Myocyte (in vitro differentiated cells): ENCODE results near the gene TIGAR. TPM values are rescaled to one million over a fixed set of nuclear protein-coding genes. Genes with fewer than 3 reads are reported as not detected.

Experiments used
- DNase-seq: peaks from one replicate; pipeline ENCODE4 v3.0.0-alpha.2; 2012; ENCODE audit warnings: low read depth
- total RNA-seq: library from RNA; depleted of rRNA; stranded (reverse); fragments of >200 nt; gene quantifications from 2 replicates; pipeline ENCODE4 v1.2.3, GENCODE V29; 2014

Gene TIGAR
- total RNA-seq, 1 donor from 2014 or later = 13.1 TPM

DNA sequence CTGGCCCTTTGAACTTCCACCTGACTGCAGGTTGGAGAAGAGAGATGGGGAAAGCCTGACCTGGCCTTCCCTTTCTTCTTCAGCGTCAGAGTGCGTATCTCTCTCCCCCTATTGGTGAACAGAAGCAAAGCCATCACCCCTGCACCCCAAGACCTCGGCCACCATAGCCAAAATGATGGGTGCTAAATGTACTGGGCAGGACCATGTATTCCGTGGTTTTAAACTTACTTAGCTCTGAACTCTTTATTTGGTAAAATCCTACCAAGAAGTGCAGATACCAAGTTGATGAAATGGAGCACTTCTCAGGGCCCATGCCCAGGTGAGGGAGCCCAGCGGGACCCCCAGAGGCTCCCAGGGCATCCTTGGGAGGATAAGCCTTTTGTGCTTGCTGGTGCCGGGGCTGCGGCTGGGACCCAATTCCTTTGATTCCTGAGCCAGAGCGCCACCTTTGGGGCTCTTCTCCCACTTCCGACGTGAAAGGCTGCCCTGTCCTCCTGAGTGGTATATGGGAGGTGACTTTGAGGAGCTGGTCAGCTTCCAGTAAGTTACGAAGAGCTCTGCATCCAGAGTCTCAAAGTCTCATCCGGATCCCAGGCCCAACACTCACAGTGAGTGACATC, 38.0 kb upstream of the TIGAR start:
- no peak for DNase-seq

DNA sequence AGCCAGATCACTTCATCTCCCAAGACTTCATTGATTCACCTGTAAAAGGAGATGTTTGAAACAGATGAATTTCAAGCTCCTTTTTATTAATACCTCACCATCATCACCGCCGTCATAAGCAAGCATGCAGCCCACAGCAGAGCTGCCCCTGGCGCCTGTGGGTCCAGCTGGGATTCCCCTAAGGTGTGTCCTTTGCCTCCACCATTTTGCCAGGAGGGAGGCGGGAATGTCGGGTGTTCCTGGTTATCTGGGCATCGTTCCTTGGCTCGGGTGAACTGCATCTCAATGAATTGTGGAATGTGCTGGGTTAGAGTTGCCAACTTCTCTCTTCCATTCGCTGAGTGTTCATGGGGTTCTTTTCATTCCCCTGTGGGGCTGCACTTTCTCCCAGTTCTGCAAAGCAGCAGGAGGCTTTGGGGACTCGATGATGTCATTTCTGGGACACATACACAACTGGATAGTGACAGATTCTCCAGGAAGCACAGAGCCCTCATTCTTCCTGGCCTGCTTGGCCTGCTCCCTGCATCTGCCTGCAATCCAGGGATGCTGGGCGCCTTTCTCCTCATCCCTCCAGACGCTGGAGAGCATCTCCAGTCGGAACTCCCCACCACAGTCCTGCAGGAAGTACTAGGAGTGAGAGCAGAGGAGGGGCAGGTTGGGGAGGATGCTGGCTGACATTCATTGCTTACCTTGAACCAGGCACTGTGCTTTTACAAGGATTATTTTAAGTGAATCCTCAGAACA, 37.3 kb upstream of the TIGAR start:
- DNase-seq = no peak

DNA sequence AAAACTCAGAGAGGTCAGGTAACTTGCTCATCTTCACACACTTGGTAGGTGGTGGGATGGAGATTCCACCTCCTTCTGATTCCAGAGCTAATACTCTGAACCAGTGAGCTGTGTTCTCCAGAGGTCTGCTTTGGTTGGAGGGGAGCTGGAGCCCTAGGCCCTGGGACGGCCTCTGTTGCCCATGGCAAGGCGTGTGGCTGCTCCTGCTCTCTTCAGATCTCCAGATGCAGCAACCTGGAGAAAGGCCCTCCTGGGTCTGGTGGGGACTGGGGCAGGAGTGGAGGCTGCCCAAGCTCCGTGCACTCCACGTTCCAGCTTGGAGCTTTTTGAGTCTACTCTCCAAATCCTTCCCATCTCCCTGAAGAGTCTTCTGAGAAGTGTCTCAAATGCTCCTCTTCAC, 36.7 kb upstream of the TIGAR start:
- no peak for DNase-seq

DNA sequence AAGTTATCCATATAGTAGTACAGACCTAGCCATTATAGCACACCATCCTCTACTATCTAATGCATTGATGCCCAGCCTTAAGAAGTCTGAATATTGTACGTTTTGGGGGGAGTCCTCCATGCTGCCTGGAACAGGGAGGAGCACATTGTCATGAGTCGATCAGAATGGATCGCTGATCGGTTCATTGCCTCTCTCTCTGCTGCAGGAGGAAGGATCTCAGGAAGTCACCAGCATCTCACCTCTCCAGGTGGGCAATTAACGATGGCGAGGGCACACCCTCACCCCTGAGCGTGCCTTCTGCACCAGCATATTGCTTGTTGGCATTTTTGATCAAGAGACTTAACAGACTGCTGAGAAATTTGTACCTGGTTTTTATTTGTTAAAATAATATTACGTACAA, 35.9 kb upstream of the TIGAR start:
- no peak for DNase-seq

DNA sequence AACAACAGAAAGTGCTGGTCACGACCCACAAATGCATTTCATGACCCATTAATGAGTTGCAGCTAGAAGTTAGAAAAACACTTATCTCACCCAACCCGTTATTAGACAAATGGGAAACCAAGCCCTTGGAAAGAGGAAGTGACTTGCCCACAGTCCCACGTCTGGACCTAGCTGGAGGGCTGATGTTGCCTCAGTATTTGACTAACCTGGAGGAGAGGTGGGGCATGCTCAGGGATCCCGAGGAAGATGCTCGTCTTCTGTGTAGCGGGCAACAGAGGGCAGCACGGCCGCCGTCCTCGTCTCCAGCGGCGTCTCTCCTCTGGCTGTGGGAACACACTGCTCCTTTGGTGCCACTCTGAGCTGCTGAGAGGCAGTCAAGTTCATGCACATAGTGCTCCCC, 34.8 kb upstream of the TIGAR start:
- DNase-seq = no peak

DNA sequence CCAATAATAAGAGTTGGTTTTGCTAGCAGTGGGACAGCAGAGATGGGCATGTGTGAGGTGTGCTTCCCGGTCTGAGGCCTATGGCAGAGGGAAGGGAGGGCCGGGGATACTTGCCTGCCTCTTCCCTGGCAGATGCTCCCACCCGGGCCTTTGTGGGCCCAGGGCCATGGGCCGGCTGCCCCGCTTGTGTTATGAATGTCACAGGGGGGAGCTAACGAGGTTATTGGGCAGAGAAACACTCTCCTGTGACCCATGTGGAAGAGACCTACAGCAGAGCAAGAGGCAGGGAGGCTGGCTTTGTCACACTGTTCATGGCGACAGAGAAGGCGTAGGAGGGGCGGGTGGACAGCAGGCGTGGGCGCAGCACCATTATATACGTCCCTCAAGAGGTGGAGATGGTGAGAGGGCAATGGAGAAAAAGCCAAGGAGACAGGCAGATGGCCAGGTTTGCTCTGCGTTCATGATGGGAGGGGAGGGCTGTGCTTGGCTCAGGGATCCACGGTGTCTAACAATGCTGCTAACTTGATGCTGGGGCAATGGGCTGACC, 34.2 kb upstream of the TIGAR start:
- DNase-seq = no peak

DNA sequence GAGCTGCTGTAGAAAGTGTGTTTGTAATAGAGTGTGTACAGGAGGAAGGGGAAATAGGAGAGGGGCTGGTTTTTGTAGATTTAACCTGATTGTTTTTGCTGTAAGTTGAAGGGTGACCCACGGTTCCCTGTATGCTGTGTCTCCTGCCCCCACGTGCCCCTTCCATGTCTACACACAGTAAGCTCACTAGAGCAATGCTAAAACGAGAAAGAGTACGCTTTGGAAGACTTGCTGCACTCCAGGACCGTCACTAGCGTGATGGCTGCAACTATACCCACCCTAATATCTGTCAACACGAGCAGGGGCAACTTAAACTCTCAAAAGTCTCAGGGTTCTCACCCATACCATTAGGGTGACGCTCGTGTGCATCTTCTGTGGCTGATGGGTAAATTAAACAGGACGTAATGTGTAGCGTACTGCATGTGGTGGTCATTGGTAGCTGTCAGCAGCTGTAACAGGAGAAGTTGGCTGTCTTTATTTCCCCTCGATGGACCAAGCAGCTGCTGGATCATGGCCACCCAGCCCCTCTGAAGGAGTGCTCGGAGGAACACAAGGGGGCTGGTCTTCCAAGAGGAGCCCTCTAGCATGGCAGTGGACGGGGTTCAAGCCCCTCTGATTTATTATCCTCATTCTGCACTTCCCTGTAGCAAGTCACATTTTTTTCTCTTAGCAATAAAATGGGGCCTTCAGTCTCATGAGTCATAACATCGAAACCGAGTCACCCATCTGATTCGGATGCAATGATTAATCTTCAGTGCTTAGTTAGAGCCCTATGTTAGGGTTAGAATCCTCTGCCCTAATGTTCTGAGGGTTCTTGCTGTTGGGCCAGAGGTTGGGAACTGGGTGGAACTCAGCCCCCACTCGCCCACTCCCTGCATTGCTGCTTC, 33.4 kb upstream of the TIGAR start:
- no peak for DNase-seq

DNA sequence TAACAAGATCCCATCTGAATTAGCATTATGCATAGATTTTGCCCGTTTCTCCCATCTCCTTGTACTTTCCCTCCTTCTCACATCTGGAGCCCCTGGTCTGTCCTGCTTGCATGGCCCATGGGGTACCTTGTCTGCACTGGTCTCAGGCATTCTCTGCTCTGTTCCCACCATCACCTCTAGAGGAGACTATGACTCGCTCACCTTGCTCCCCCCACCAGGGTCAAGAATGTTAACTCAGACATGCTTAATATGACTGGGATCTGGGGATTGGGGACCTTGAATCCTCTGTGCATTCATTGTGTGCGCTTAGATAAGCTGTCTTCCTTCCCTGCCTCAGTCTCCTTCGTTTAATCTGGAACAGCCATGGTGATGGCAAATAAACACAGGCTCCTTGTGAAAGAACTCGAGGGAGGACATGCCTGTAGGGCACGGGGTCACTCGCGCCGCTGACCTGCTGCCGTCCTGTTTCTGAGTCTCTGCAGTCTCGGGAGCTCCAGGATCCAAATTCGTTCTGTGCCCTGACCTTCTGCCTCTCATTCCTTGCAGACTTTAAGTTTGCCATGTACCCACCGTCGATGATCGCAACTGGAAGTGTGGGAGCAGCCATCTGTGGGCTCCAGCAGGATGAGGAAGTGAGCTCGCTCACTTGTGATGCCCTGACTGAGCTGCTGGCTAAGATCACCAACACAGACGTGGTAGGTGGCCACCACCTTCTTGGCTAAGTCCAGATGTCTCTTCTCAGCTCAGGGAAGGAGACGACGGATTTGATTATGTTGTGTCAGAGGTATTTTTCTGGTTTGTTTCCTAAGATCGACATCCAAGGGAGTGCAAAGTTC, 32.5 kb upstream of the TIGAR start:
- DNase-seq = no peak

DNA sequence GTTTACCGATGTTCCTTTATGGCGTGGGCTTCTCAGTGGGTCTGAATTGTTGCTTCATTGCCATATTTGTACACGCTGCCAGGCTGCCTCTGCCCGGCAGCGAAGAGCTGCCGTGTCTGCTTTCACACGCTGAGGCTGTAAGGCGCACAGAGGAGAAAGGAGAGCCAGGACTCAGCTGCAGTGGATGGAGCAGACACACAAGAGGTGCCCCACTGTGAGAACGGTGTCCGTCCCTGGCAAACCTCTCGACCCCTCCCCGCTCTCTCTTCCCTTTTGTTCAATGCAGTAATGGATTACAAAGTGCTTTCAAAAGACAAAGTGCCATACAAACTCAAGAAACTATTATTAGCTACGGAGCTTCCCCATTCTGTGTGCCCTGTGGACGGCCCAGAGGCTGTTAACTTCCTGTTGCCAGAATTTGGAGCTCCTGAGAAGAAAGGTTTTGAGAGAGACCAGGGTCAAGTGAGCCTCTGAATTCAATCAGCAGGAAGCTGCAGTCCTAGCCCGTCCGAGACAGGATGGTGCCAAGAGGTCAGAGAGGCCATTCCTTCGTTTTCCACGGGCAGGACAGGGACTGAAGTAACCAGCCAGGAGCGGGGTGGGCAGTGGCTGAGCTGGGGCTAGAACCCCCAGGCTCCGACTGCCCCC, 31.7 kb upstream of the TIGAR start:
- DNase-seq = no peak

DNA sequence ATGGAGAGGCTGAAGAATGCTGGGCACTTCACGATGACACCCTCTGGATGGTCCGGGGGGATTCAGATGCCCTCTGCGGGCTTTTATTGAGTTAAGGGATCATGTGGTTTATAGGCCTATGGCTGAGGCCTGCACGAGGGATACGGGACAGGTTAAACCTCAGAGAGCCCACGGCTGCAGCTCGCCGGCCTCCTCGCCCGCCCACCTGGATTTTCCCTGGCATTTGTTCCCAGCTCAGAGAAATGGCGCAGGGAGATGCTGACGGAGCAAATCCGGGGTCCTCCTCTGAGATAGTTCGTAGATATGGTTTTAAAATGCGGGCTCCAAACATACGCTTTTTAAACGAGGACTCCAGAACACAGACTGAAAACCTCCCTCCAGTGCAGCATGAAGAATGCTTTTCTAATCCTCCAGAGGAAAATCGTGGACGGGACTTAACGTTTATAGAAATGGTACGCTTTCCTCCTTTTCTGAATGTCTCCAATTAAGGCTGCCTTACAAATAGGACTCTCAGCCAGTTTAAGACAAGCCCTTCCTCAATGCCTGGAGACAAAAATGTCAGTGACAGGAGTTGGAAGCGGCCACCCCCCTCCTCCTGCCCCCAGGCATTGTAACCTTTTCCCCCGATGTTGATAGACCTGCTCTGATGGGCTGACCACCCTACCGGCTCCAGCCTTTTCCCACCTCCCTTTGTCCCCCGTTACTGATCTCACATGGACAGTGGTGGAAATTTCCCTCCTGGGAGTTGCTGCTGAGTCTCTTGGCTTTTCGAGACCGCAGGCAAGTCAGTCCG, 30.8 kb upstream of the TIGAR start:
- no peak for DNase-seq

DNA sequence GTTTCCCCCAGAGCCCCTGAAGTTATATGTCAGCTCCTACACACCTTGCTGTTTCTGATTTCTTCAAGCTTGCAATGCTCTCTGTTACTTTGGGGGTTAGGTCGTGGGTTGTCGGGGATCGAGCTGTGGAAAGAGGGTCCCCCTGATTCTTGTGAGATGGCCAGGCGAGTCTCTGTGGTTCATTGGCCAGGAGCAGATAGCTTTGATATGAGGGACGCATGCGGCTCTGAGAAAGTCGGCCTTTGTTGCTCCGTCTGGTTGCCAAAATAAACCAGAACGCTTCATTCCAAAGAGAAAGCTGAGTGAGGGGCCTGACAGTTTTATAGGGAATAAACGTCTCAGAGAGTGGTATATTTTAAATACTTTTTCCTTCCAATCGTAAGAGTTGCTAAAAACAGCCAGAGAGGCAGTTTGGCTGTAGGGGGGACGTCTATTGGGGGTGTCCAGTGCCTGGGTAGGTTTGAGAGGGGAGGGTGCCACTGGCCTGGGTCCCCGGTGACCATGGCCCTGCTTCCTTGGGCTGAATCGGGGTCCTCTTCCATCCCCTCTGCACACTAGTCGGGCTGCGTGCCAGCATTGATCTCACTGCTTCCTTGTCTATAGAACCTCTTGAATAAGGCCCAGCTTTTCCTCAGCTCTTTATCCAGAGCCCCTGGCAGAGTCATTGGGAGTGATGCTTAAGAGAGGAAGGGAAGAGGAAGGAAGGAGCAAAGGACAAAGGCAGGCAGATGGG, 28.5 kb upstream of the TIGAR start:
- DNase-seq = no peak

DNA sequence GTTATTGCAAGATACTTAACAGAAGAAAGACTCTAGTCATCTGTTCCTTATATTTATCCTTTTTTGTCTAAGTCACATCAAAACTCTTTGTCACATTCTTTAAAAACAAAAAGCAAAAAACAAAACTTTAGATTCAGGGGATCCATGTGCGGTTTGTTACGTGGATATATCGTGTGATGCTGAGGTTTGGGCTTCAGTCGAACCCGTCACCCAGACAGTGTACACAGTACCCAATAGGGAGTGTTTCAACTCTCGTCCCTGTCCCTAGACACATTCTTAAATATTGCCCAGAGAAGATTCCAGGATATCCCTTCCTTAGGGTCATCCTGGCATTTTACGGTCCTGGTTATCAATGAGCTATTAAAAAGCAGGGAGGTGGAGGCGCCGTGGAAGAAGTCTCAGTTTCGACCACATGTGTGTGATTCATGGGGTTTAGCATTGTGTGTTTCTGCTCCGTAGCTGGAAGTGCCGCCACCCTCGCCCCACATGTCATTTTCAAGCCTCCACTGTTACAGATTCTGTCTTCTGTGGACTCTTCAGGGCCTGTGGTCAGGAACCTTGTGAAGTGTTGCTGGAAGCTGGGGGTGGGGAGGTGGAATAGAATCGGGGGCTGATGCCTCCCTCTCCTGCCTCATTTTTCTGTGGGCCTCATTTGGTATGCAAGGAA, 27.6 kb upstream of the TIGAR start:
- peak; percentile 14 for DNase-seq

DNA sequence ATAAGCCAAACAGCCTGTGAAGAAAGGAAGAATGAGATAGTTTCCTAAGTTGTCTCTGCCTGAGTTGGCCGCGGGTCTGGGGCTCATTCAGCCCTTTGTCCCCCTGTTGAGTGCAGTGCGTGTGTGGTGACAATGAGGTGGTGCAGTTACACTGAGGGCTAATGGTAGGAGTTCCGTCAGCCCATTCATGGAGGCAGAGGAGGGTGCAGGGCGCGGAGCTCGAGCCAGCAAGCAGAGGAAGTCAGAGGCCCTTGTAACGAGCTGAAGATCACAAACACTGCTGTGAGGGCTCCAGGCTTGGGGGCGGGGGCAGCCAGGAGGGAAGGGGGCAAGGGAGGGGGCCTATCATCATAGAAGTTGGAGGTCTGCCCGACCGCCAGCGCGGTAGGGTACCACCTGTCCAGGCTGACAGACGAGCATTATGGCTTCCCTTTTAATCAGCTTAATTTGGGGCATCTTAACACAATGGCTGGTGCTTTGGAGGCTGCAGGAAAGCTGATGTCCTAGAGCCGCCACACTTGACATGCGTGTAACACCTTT, 27.0 kb upstream of the TIGAR start:
- no peak for DNase-seq

DNA sequence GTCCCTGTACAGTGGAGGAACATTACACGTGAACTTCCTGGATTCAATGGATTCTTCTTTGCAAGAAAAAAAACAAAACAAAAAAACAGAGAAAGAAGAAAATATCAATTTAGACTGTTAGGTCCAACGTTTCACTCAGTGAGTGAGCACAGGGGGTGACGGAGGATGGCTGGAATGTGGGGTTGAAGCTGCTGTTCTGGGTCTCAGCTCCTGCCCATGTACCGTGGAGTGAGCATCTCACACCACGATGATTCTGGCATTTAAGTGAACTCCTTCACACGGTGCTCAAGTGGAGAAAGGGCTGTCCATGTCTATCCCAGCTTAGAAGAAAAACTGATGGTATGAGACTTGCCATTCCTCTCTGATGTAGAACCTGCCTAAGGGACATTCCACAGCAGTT, 24.3 kb upstream of the TIGAR start:
- DNase-seq = no peak

DNA sequence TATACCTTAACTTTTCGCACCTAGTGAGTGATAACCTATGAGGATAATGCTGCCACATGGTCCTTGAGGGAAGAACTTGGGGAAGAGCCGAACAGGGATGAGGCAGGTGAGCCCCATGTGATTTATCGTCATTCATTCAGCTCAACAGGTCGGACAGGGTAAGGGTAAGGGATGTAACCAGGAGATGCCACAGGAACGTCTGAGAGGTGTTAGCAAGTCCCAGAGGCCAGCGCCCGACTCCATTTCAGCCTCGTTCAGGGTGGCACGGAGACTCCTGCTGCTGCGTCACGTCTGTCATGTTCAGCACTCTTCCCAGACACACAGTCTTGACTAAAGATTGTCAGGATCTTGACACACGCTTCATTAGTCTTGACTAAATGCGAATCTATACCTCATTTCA, 23.4 kb upstream of the TIGAR start:
- DNase-seq = no peak

DNA sequence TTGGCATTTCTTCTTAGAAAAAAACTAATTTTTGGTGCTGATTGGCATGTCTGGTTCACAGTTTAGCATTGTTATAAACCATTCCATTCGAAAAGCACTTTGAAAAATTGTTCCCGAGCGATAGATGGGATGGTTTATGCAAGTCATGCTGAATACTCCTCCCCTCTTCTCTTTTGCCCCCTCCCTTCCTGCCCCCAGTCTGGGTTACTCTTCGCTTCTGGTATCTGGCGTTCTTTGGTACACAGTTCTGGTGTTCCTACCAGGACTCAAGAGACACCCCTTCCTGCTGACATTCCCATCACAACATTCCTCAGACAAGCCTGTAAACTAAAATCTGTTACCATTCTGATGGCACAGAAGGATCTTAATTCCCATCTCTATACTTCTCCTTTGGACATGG, 20.1 kb upstream of the TIGAR start:
- no peak for DNase-seq

DNA sequence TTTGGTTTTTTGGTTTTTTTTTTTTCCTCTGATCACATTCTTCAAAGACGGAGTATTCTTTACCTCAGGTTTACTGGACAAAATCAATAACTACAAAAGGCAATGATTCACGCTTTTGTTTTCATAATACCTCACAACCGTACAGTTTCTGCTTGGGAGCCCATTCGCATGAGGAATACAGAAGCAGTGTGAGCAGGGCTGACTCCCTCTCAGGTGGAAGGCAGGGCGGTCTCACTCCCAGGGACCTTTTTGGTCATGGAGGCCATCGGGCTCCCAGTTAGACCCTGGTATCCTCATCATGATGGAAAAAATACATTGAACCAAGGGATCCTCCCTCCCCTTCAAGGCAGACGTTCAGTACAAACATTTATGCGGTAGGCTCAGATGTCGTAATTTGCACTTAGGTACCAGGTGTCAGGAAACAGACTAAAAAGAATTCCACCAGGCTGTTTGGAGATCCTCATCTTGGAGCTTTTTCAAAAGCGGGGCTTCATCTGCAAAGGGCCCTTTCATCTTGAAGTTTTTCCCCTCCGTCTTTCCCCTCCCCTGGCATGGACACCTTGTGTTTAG, 19.0 kb upstream of the TIGAR start:
- DNase-seq = no peak

DNA sequence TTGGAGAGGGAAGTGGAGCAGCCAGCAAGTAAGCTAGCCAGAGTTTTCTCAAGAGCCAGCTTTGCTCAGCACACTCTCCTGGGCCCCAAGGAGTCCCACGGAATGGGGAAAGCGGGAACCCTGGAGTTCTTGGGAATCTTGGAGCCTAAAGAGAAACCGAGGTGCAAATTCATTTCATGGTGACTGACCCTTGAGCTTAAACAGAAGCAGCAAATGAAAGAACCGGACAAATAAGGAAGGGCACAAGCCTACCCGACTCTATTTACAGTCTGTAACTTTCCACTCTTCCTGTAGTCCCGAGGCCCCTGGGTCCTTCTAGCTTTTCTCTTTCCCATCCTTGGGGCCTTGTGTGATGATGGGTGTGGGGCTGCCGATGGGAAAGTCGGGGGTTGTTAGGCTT, 18.1 kb upstream of the TIGAR start:
- DNase-seq = no peak
